ENCODE results near the gene RIPK4.

RIPK4 gene

DNA sequence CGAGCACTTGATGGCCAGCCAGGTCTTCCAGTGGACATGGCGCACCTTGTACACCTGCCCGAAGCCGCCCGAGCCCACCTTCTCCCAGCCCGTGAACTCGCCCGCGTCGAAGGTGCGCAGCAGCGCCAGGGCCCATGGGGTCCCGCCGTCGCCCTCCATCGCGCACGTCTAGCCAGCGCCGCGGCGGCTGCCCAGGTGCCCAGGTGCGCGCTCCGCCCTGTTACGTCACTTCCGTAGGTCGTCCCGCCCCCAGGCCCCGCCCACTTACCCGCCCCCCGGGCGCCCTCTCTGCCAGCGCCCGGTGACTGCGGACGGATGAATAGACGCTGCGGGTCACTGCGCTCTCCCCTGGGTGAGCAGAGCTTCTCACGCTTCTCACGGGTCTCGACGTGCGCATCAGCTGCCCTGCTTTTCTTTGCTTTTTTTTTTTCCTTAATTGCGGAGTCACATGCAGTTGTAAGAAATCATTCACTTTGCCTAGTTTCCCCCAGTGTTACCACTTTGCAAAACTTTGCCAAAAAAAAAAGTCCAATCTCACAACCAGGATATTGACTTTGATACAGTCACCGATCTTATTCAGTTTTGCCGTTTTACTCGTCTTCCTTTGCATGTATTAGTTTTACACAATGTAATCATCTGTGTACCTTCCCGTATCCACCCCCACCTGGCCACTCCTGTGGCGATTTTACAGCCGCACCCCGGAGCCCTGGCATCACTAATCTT lies at the start of gene RIPK4:
Gene RIPK4 (minus strand): TSS at position 170 of the 723 bp plus-strand sequence. CDS start 11 bp downstream, at position 159.
- peak; percentile 82 for DNase-seq

GRCh38 chr21:41815652-41816582 lies 49.1 kb upstream of the RIPK4 start:
- DNase-seq: no peak

GRCh38 chr21:41813226-41813625 lies 46.4 kb upstream of the RIPK4 start:
- DNase-seq: no peak

DNA sequence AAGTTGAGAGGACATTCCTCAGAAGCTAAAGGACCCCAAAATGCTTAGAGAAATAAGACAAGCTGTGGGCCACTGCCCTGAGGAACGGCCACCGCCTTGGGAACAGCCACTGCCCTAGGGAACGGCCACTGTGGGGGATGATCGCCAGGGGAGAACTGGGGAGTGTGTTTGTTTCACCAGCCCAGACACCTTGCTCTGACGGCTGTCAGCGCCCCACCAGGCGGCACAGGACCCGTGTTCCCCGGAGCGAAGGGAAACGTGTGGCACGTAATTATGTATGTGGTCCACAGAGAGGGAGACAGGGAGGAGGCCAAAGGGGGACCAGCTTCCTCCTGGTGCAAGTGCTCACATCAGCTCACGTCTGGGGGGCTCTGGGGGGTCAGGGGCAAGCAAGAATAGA lies 45.8 kb upstream of the RIPK4 start:
- no peak for DNase-seq

- DNase-seq: no peak
Observed at GRCh38 chr21:41810597-41810932, 43.7 kb upstream of the RIPK4 start.

GRCh38 chr21:41809891-41810596 lies 43.2 kb upstream of the RIPK4 start:
- no peak for DNase-seq

DNA sequence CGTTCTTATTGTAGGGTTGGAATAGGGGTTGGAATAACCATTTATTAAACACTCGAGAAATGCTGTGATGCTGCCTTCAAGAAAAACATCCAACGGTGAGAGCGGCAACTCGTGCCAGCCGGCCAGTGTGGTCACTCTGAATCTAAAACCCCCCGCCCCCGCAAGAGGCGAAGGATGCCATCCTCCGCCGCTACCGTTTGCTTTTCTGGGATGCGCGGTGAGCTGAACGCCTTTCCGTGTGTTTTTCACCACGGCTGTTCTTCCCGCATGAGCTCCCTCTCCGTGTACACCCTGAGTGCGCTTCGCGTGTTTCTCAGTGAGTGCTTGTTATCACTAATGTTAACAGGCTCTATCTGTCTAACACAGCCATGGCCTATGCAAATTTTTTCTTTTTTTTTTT lies 42.0 kb upstream of the RIPK4 start:
- DNase-seq: no peak

GRCh38 chr21:41808094-41808493 lies 41.2 kb upstream of the RIPK4 start:
- no peak for DNase-seq

- no peak for DNase-seq
Observed at GRCh38 chr21:41806773-41807172, 39.9 kb upstream of the RIPK4 start.

- DNase-seq: no peak
Observed at GRCh38 chr21:41805643-41806042, 38.8 kb upstream of the RIPK4 start.

- no peak for DNase-seq
Observed at GRCh38 chr21:41805038-41805437, 38.2 kb upstream of the RIPK4 start.

DNA sequence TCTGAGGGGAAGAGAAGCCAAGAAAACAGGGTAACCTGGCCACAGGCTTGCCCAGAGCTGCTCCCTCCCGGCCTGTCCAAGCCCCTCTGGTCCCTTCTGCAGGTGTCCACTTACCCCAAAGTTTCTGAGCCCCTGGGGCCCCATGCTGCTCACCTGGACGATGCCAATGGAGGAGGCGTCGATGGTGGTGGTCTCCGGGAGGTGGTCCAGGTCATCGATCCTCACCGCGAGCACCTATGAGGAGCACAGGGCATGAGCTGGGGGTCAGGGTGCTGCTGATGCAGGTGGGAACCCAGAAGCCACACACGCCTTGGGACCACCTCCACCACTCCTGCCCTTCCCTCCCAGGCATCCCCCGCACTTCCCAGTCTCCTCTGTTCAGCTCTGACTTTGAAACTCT lies 37.5 kb upstream of the RIPK4 start:
- no peak for DNase-seq

DNA sequence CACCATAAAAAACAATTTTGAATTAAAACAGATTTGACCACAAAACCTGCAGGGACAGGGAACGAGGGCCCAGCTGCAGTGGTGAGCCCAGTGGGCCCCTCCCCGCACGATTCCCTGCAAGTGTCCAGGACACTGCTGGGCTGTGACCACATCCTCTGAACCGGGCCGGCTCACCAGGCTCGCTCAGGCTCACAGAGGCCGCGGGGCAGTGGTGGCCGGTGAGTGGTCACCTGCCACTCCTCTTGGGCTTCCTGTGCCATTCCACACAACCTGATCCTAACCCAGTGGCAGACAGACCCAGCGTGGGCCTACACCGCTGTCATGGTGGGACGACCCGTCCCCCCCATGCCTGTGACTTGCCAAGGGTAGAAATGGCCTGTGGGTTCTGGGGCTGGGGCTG lies 36.5 kb upstream of the RIPK4 start:
- DNase-seq: no peak

DNA sequence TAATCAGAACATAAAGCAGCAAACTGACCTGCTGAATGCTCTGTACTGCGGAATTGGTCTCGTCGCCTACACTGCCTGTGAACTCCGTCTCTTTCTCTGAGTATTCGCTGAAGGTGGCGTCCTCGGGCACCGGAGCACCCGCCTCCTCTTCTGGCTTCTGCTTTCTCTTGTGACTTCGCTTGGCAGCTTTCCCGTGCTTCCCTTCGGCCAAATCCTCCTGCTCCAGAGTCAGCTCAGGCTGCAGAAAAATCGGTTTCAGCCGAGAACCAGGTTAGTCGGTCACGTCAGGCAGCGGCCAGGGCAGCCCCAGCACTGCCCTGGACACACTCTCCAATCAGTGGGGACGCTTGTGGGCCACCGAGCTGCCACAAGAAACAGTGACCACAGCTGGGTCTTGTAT lies 35.8 kb upstream of the RIPK4 start:
- DNase-seq: no peak

DNA sequence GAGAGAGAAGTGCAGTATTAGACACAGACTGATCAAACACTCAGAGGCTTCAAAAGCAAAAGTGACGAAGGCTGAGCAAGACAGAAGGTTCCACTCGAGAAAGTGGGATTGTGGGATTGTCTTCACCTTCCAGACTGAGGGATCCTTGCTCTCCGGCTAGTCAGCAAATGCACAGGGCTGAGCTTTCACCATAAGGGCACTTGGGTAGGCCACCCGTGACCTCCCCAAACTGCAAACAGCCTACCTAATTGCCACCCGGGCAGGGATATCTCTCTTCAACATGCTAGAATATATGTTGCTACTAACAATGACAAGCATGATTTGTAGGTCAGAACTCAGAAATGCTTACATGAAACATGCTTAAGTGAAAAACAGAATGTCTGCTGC lies 35.3 kb upstream of the RIPK4 start:
- no peak for DNase-seq

GRCh38 chr21:41801321-41802197 lies 34.7 kb upstream of the RIPK4 start:
- DNase-seq: no peak

DNA sequence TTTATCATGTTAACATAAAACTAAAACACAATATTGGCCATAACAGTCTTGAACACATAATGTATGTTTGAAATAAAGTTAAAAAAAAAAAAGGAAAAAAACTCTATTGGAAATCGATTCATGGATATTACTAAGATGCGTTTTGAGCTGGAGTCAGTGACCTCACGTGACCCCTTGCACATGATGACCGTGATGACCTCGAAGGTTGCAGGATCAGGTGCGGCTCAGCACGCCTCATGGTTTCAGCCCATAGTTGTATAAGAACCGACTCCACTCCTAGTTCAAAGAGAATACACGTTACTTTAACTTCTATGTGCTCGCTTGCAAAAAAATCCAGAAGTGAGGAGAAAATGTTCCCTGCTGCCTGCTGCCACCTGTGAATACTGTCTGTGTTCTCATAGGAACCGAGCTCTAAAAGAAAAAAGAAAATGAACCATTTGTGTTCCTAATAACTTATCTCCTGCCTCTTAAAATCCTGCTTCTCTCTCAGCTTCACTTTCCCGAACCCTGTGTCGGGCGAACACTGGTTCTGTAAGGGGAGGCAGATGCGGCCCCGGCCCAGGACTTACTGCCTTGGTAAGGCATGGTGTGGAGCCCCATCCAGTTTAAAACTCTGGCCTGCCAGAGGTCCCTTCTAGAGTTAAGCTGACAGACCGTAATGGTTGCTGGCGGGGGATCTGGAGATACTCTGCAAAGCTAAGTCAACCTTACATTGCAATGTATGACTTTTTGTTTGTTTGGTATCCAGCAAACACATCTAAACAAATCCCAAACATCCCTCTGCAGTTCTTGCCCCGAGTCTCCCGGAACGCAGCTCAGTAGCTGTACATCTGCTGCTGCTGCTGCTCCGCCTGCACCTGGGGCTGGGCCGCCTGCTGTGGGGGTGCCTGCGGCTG lies 33.8 kb upstream of the RIPK4 start:
- no peak for DNase-seq

DNA sequence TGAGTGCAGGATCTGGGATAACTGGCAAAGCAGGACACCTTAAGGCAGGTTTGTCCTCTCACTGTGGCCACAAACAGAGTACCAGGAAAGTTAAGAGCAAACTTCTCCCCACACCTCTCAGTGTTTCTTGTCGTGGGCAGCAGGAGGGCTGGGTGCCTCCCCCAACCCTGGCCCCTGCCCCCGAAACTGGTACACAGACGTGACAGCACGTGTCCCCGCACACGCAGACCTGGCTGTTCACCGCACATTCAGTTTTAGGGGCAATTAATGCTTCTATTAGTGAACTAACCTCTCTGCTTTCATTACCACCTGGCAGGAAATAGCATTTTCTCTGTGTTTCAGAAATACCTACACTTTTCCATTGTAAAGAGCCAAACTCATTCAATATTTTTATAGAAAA lies 32.9 kb upstream of the RIPK4 start:
- no peak for DNase-seq

- DNase-seq: no peak
Observed at GRCh38 chr21:41798326-41798725, 31.5 kb upstream of the RIPK4 start.

DNA sequence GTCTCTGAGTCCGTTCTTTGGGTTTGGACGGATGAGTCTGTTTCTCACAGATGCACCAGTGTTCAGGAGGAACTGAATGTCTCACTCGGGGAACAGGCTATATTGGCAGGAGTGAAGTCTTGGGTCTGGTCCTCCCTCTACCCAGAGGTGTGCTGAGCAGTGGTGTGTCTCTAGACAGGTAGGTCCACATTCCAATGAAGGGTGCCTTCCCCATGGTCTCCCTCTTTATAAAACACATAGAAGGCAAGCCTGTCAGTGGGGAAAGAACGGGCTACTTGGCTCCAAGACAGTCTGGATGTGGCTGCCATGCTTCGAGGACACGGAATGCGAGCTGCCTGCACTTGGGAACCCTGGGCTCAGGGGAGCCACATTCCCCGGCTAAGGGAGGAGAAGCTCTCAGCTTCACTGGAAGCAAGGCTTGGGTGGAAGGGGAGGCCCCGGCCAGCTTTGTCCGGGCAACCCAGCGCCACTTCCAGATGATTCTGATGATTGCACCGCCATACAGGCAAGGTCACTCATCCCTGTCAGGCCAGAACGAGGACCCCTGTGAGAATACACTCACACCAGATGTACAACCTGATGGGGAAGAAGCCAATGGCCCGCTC lies 29.7 kb upstream of the RIPK4 start:
- DNase-seq: no peak

GRCh38 chr21:41795726-41796125 lies 28.9 kb upstream of the RIPK4 start:
- DNase-seq: no peak
